ENCODE data around the gene CMTM7.
"Not testable (repeated sequence)": the region's sequence is repeated elsewhere in the genome, so short reads cannot be mapped to it uniquely, and the experiment has no call there.

CMTM7 gene

GRCh38 chr3:32438596-32439344 lies 47.1 kb downstream of the CMTM7 start:
- no peak for DNase-seq (ENCODE audit: low spot score)

GRCh38 chr3:32439421-32439820 lies 47.8 kb downstream of the CMTM7 start:
- DNase-seq (ENCODE audit: low spot score), result not testable (repeated sequence)

GRCh38 chr3:32440611-32441350 lies 49.1 kb downstream of the CMTM7 start:
- DNase-seq (ENCODE audit: low spot score), result no peak

GRCh38 chr3:32442766-32443165 lies 51.1 kb downstream of the CMTM7 start:
- no peak for DNase-seq (ENCODE audit: low spot score)

GRCh38 chr3:32443478-32443877 lies 51.8 kb downstream of the CMTM7 start:
- no peak for DNase-seq (ENCODE audit: low spot score)

- no peak for DNase-seq (ENCODE audit: low spot score)
Measured at GRCh38 chr3:32447865-32448400, 56.3 kb downstream of the CMTM7 start.

- no peak for DNase-seq (ENCODE audit: low spot score)
Measured at GRCh38 chr3:32448686-32449474, 57.2 kb downstream of the CMTM7 start.

- DNase-seq (ENCODE audit: low spot score), result no peak
Measured at GRCh38 chr3:32449691-32450090, 58.0 kb downstream of the CMTM7 start.

- no peak for DNase-seq (ENCODE audit: low spot score)
Measured at GRCh38 chr3:32450426-32450825, 58.8 kb downstream of the CMTM7 start.

- DNase-seq (ENCODE audit: low spot score), result no peak
Measured at GRCh38 chr3:32450992-32451659, 59.5 kb downstream of the CMTM7 start.

GRCh38 chr3:32452009-32452408 lies 60.4 kb downstream of the CMTM7 start:
- DNase-seq (ENCODE audit: low spot score), result no peak

GRCh38 chr3:32453346-32453745 lies 61.7 kb downstream of the CMTM7 start:
- no peak for DNase-seq (ENCODE audit: low spot score)

- no peak for DNase-seq (ENCODE audit: low spot score)
Measured at GRCh38 chr3:32454111-32454510, 62.5 kb downstream of the CMTM7 start.

GRCh38 chr3:32454731-32455608 lies 63.3 kb downstream of the CMTM7 start:
- no peak for DNase-seq (ENCODE audit: low spot score)

- no peak for DNase-seq (ENCODE audit: low spot score)
Measured at GRCh38 chr3:32455609-32456428, 64.2 kb downstream of the CMTM7 start.

GRCh38 chr3:32456429-32457130 lies 64.9 kb downstream of the CMTM7 start:
- no peak for DNase-seq (ENCODE audit: low spot score)

- DNase-seq (ENCODE audit: low spot score), result no peak
Measured at GRCh38 chr3:32457971-32458471, 66.4 kb downstream of the CMTM7 start.

- no peak for DNase-seq (ENCODE audit: low spot score)
Measured at GRCh38 chr3:32459450-32459849, 67.8 kb downstream of the CMTM7 start.

Data from SW480 (cell line).